Posterior cingulate gyrus (tissue), 11 donors: ENCODE measurements around the gene KIF3A.

ENCODE experiments used
- DNase-seq, 10 donors: peaks; one replicate each; pipeline versions ENCODE4 v3.0.0 to v3.0.0-alpha.2; 2020 to 2021; ENCODE audit warnings: mixed read lengths in 3 of 10
- intact Hi-C: fragments of 100-400 bp; cut with DNase I; formaldehyde crosslinking; loops from one replicate; pipeline ENCODE4 v1.15.1; 2023

Gene KIF3A

DNA sequence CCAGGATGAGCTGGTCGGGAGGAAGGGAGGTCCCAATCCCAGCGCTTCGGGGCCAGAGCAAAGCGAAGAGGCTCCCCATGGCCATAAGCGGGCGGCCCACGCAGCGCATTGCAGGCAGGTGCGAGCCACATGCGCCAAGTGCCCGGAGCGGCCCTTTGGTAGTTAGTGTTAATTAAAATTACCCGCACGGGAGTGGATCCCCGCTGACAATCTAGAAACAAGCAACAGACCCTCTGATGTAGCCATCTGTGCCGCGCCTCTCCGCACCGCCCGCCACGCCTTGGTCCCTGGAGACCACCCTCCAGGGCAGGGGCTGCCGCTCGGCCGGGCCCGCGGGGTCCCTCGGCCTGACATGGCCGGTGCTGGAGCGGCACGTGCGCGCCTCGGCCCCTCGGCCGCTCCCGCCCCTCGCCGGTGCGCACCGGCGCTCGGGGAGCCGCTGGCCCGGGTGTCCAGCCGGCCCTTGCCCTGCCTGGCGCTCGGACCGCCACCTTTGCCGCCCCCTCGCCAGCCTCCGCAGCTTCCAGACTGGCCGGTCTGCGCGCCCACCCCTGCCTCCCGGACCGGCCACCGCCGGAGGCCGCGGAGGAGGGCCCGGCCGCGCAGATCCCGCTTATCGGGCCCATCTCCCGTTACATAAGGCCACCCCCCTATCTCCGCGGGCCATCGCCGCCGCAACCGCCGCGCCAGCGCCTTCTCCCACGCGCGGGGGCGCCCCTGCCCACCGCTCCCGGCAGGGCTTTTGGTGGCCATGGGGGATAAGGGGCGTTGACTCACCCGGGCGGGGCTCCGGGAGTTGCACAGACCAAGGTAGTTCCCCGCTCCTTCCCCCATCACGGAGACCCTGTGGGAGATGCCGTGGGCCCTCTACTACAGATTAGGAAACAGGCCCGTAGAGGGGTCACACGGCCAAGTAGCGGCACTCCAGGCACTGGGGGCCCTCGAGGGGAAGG, 81.2 kb downstream of the KIF3A start:
- intact Hi-C loops, result loop anchor here (10.0 kb wide), 1 partner anchor 209 kb away; the partner anchor contains the start of genes GDF9 and UQCRQ
- DNase-seq, result peak in 5 of 10 donors; percentile 29 to 91 (median 80)

DNA sequence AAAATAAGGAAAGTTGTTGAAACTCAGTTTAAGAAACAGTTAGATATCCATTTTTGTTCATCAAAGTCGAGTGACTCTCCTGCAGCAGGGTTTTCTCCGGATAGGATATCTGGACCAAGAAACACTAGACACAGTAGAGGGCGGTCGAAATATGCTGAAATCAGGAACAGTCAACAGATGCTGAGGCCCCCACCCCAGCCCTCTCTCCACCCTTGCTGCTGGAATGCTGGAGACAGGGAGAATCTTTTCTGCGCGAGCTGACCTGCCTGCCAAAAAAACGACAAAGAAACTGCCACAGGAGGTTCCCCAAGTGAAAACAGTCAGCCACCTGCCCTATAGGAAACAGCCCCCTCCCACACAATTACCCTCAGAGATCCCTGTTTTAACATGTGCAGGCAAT, 83.6 kb downstream of the KIF3A start:
- intact Hi-C loops, result loop anchor here (10.0 kb wide), 1 partner anchor 211 kb away; the partner anchor contains the start of genes GDF9 and UQCRQ
- DNase-seq, result peak in 1 of 10 donors; percentile 52

DNA sequence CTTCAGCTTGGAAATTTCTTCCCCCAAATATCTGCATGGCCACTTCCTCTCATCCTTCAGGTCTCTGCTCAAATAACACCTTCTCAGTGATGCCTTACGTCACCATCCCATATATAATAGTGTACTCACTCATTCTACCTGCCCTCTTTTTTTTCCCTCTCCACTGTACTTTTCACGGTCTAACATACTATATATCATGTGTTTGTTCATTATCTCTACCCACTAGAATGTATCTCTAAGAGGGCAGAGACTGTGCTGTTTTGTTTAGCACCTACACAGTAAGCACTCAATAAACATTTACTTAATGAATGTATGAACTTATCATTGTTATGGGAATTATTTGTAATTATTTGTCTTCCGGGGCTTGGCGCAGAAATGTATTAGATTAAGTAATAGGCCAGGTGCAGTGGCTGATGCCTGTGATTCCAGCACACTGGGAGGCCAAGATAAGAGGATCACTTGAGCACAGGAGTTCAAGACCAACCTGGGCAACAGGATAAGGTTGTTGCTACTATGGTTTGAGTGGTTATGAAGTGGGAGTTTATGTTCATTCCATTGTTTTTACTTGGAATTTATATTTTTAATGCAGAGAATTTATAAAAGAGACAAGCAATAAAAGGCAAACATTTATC, 85.4 kb downstream of the KIF3A start:
- DNase-seq, result no peak
- intact Hi-C loops, result loop anchor here (10.0 kb wide), 1 partner anchor 213 kb away; the partner anchor contains the start of genes GDF9 and UQCRQ

DNA sequence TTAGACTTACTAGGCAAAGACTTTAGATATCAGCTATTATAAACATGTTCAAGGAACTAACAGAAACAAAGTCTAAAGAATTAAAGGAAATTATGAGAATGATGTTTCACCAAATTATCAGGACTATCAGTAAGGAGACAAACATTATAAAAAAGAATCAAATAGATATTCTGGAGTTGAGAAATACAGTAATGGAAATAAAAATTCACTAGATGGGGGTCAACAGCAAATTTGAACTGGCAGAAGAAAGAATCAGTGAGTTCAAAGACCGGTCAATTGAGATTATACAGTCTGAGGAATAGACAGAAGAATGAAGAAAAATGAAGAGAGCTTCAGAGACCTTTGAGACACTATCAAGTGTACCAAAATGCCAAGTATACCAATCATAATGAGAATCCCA, 89.0 kb downstream of the KIF3A start:
- intact Hi-C loops, result no loop called here
- no peak for DNase-seq

DNA sequence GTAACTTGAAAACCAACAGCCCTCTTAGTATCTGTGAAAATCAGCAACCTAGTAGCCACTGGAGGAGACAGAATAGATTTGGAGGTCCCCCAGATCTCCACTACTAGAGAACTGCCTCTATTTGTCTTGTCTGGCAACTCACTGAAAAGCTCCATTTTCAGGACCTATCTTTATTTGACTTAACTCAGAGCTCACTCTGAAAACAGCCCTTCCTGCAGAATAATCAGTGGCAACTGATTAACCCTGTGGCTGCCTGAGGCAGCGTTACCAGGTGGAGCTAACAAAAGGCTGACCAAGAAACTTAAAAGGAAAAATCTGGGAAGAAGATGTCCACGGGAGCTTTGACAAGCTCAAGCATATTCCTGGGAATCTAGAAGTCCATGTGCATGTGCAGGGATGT, 89.9 kb downstream of the KIF3A start:
- intact Hi-C loops, result no loop called here
- no peak for DNase-seq

DNA sequence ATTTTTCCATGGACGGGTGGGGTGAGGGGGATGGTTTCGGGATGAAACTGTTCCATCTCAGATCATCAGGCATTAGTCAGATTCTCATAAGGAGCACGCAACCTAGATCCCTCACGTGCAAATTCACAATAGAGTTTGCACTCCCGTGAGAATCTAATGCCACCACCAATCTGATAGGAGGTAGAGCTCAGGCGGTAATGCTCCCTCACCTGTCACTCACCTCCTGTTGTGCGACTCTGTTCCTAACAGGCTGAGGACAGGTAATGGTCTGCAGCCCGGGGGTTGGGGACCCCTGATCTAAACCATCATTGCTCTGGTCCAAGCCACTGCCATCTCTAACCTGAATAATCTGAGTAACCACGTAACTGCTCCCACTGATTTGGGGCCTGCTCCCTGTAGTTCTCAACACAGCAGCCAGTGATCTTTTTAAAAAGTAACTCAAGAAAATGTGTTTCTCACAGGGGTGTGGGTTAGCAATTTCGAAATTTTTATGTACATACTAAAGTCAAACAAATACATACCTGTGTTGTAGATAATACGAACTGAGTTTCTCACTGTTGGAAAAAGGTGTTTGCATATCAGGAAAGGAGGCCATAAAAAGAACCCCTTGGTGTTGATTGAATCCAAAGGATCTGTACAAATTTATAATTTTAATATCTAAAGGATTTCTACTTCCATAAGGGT, 90.6 kb downstream of the KIF3A start:
- intact Hi-C loops, result no loop called here
- peak in 1 of 10 donors; percentile 12 for DNase-seq

DNA sequence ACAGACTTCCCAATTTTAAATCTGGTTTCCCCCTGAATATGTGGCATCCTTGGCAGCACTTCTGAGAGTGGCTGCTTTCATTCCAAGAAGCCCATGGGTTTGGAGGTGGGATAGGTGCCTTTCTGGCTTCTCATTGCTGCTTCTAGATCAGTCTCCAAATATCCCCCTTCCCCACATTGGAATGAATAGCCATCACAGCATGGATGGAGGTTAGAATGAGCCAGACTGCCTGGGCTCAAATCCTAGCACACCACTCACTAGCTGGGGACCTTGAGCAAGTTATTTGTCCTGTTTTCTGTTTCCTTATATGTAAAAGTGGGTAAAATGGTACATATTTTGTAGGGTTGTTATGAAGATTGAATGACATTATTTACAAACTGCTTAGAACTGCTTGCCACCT, 93.2 kb downstream of the KIF3A start:
- intact Hi-C loops, result no loop called here
- no peak for DNase-seq
